Fibroblast of mammary gland (primary cell): ENCODE data around the gene CCDC12.

Experiments used
- DNase-seq: peaks from one replicate; pipeline ENCODE4 v3.0.0-alpha.2; 2010; ENCODE audit warnings: low read depth
- H3K4me3 ChIP-seq: 2 replicates; pipeline ENCODE4 v1.5.1; 2011; ENCODE audit warnings: low read depth, mild to moderate bottlenecking, low read length, moderate library complexity; ENCODE audit not compliant: control insufficient read depth
- CTCF ChIP-seq: conservative IDR thresholded peaks from 2 replicates; pipeline ENCODE4 v1.5.1; 2011; ENCODE audit warnings: low read depth, low read length, inconsistent platforms; ENCODE audit not compliant: control insufficient read depth, insufficient read depth

Gene CCDC12

GRCh38 chr3:46935989-46936558 is 40.5 kb downstream of the CCDC12 start:
- no peak for TF ChIP-seq CTCF
- DNase-seq = no peak

GRCh38 chr3:46935168-46935858 is 41.2 kb downstream of the CCDC12 start:
- TF ChIP-seq CTCF = peak; percentile 87
- DNase-seq = peak; percentile 92
- H3K4me3 ChIP-seq = no peak overlapping the region

More at GRCh38 chr3:46935989-46936558, 40.5 kb downstream of the CCDC12 start:
- no peak overlapping the region for H3K4me3 ChIP-seq

GRCh38 chr3:46934498-46935167 is 41.9 kb downstream of the CCDC12 start:
- DNase-seq = peak; percentile 60
- no peak for TF ChIP-seq CTCF
- H3K4me3 ChIP-seq = no peak overlapping the region

GRCh38 chr3:46934072-46934471 is 42.5 kb downstream of the CCDC12 start:
- H3K4me3 ChIP-seq = no peak overlapping the region
- no peak for DNase-seq
- TF ChIP-seq CTCF = no peak

- TF ChIP-seq CTCF = no peak
- no peak overlapping the region for H3K4me3 ChIP-seq
- no peak for DNase-seq
Measured at GRCh38 chr3:46933261-46933660, 43.3 kb downstream of the CCDC12 start.

- no peak overlapping the region for H3K4me3 ChIP-seq
Measured at GRCh38 chr3:46932455-46933225, 43.9 kb downstream of the CCDC12 start.

More at GRCh38 chr3:46932455-46933225, 43.9 kb downstream of the CCDC12 start:
- TF ChIP-seq CTCF = no peak
- DNase-seq = no peak
